H1 (cell line): ENCODE results near the gene PAX7. TPM values are rescaled to one million over a fixed set of nuclear protein-coding genes. Genes with fewer than 3 reads are reported as not detected.

Experiments used
- CTCF ChIA-PET: fragments of 300-600 bp; sonication (Branson Sonifier 250); formaldehyde crosslinking; loops from one replicate; lab custom pipeline; 2021; ENCODE audit not compliant: partially characterized antibody; lab: Charles Lee
- POLR2A ChIA-PET: fragments of 300-600 bp; sonication (Branson Sonifier 250); formaldehyde crosslinking; loops from one replicate; lab custom pipeline; 2021; ENCODE audit warnings: inconsistent platforms; ENCODE audit not compliant: partially characterized antibody; lab: Charles Lee
- DNase-seq, 2 experiments: peaks; one replicate each; pipeline versions ENCODE4 v3.0.0 to v3.0.0-alpha.2; 2010 to 2022; ENCODE audit warnings: low spot score in 2 of 2, low read depth in 1 of 2, mixed read lengths in 1 of 2
- FAIRE-seq: peaks from 2 replicates; lab custom pipeline; 2011; peaks lifted over from hg19 to GRCh38; lab: Jason Lieb, UNC
- H2AFZ ChIP-seq: 2 replicates; pipeline ENCODE4 v1.8.1; 2012; ENCODE audit warnings: low read length, inconsistent platforms
- H2AK5ac ChIP-seq: 2 replicates; pipeline ENCODE4 v1.6.1; 2013; ENCODE audit warnings: low read depth, low read length
- H2BK120ac ChIP-seq: replicated peaks from 2 replicates; pipeline ENCODE3; 2013; ENCODE audit warnings: low read depth, low read length, inconsistent platforms
- H2BK12ac ChIP-seq: 2 replicates; pipeline ENCODE4 v1.6.1; 2013; ENCODE audit warnings: low read depth, low read length
- H2BK15ac ChIP-seq: 2 replicates; pipeline ENCODE4 v1.6.1; 2013; ENCODE audit warnings: low read length
- H2BK20ac ChIP-seq: 2 replicates; pipeline ENCODE4 v1.6.1; 2013; ENCODE audit warnings: low read length
- H2BK5ac ChIP-seq: 2 replicates; pipeline ENCODE4 v1.6.1; 2013; ENCODE audit warnings: low read depth, low read length
- H3K14ac ChIP-seq: 2 replicates; pipeline ENCODE4 v1.6.1; 2013; ENCODE audit warnings: inconsistent platforms; ENCODE audit not compliant: insufficient read length
- H3K18ac ChIP-seq: 2 replicates; pipeline ENCODE4 v1.6.1; 2013; ENCODE audit warnings: low read length; ENCODE audit errors: extremely low read depth
- H3K23ac ChIP-seq: 2 replicates; pipeline ENCODE4 v1.6.1; 2013; ENCODE audit warnings: inconsistent platforms; ENCODE audit not compliant: insufficient read length
- H3K23me2 ChIP-seq: 2 replicates; pipeline ENCODE4 v1.6.1; 2013; ENCODE audit warnings: low read depth, low read length
- H3K27ac ChIP-seq: 2 replicates; pipeline ENCODE4 v1.6.1; 2011; ENCODE audit warnings: low read depth, low read length, inconsistent platforms
- H3K27me3 ChIP-seq, 4 experiments: replicated peaks in 1 of 4; 1 replicate in 1 of 4; 2 replicates in 3 of 4; pipeline versions ENCODE4 v1.6.1 to v1.8.1; 2011 to 2013; ENCODE audit warnings: low read length in 3 of 4, mild to moderate bottlenecking in 3 of 4, inconsistent platforms in 2 of 4, mixed read lengths in 2 of 4, moderate library complexity in 1 of 4; ENCODE audit not compliant: control insufficient read depth in 3 of 4, insufficient read depth in 3 of 4; ENCODE audit errors: extremely low read depth in 1 of 4
- H3K36me3 ChIP-seq, 4 experiments: 2 replicates each; pipeline versions ENCODE4 v1.6.1 to v1.8.1; 2011 to 2013; ENCODE audit warnings: mild to moderate bottlenecking in 4 of 4, low read length in 3 of 4, moderate library complexity in 2 of 4, control low read depth in 1 of 4, inconsistent platforms in 1 of 4; ENCODE audit not compliant: insufficient read depth in 4 of 4, control insufficient read depth in 2 of 4
- H3K4ac ChIP-seq: replicated peaks from 2 replicates; pipeline ENCODE3; 2013; ENCODE audit warnings: low read length, low read depth, mixed read lengths, inconsistent platforms; ENCODE audit not compliant: insufficient read length
- H3K4me1 ChIP-seq, 4 experiments: replicated peaks in 1 of 4; 1 replicate in 1 of 4; 2 replicates in 3 of 4; pipeline versions ENCODE4 v1.6.1 to v1.8.1; 2011 to 2013; ENCODE audit warnings: low read length in 3 of 4, inconsistent platforms in 2 of 4, mixed read lengths in 1 of 4; ENCODE audit not compliant: insufficient read depth in 4 of 4, control insufficient read depth in 3 of 4
- H3K4me2 ChIP-seq, 2 experiments: 2 replicates each; pipeline versions ENCODE4 v1.6.1 to v1.8.1; 2011 to 2013; ENCODE audit warnings: low read depth in 2 of 2, low read length in 2 of 2, control low read depth in 1 of 2, inconsistent platforms in 1 of 2, mild to moderate bottlenecking in 1 of 2; ENCODE audit not compliant: insufficient read depth in 1 of 2
- H3K4me3 ChIP-seq, 4 experiments: fragments of 200-600, 300-600 bp in 1 of 4; sonication (generic), shearing (Covaris generic), sonication (Bioruptor Twin) in 1 of 4; 2 replicates each; pipeline versions ENCODE4 v1.5.1 to v1.8.1; 2011 to 2016; ENCODE audit warnings: low read length in 4 of 4, low read depth in 3 of 4, control low read depth in 2 of 4, inconsistent platforms in 2 of 4, mild to moderate bottlenecking in 2 of 4, mixed read lengths in 1 of 4, moderate library complexity in 1 of 4; ENCODE audit not compliant: insufficient read depth in 2 of 4; ENCODE audit errors: extremely low read depth in 1 of 4
- H3K56ac ChIP-seq: replicated peaks from 2 replicates; pipeline ENCODE3; 2013; ENCODE audit warnings: low read depth, mild to moderate bottlenecking, mixed read lengths, low read length, inconsistent platforms; ENCODE audit not compliant: insufficient read length
- H3K79me1 ChIP-seq: 2 replicates; pipeline ENCODE4 v1.6.1; 2013; ENCODE audit warnings: low read depth, low read length, control low read depth
- H3K79me2 ChIP-seq, 2 experiments: 2 replicates each; pipeline versions ENCODE4 v1.6.1 to v1.8.1; 2012 to 2013; ENCODE audit warnings: low read length in 2 of 2, mild to moderate bottlenecking in 2 of 2, inconsistent platforms in 1 of 2; ENCODE audit not compliant: insufficient read depth in 2 of 2, control insufficient read depth in 1 of 2
- H3K9ac ChIP-seq, 4 experiments: replicated peaks in 1 of 4; 1 replicate in 1 of 4; 2 replicates in 3 of 4; pipeline versions ENCODE4 v1.6.1 to v1.8.1; 2011 to 2013; ENCODE audit warnings: low read depth in 3 of 4, low read length in 3 of 4, control low read depth in 2 of 4, mild to moderate bottlenecking in 2 of 4, moderate library complexity in 2 of 4, inconsistent platforms in 1 of 4; ENCODE audit errors: extremely low read depth in 1 of 4
- H3K9me3 ChIP-seq, 2 experiments: 2 replicates each; pipeline versions ENCODE4 v1.6.1 to v1.8.1; 2012 to 2013; ENCODE audit warnings: mild to moderate bottlenecking in 2 of 2, moderate library complexity in 2 of 2, control low read depth in 1 of 2, inconsistent platforms in 1 of 2, low read depth in 1 of 2, low read length in 1 of 2, mixed read lengths in 1 of 2; ENCODE audit not compliant: insufficient read depth in 2 of 2
- H4K20me1 ChIP-seq, 2 experiments: replicated peaks in 1 of 2; 2 replicates each; pipeline versions ENCODE3 to v1.8.1; 2011 to 2013; ENCODE audit warnings: inconsistent platforms in 2 of 2, low read length in 2 of 2, mild to moderate bottlenecking in 1 of 2; ENCODE audit not compliant: insufficient read depth in 2 of 2, control insufficient read depth in 1 of 2
- H4K5ac ChIP-seq: 2 replicates; pipeline ENCODE4 v1.6.1; 2013; ENCODE audit warnings: low read length, low read depth, mixed read lengths, inconsistent platforms; ENCODE audit not compliant: insufficient read length
- H4K8ac ChIP-seq: 2 replicates; pipeline ENCODE4 v1.8.0; 2013; ENCODE audit warnings: mild to moderate bottlenecking, moderate library complexity, low read length, inconsistent platforms; ENCODE audit not compliant: insufficient read depth; ENCODE audit errors: extremely low read depth
- H4K91ac ChIP-seq: replicated peaks from 2 replicates; pipeline ENCODE3; 2013; ENCODE audit warnings: low read length, mixed read lengths, inconsistent platforms; ENCODE audit not compliant: insufficient read length
- BCL11A ChIP-seq, 2 experiments: IDR thresholded peaks; one replicate each; pipeline ENCODE4 v1.6.1; 2011; ENCODE audit warnings: low read depth in 2 of 2, low read length in 2 of 2, mild to moderate bottlenecking in 2 of 2
- KDM1A ChIP-seq: fragments of 200-600, 300-600 bp; sonication (generic); IDR thresholded peaks from 2 replicates; pipeline ENCODE4 v1.7.1; 2016; ENCODE audit warnings: mild to moderate bottlenecking, low read length, borderline replicate concordance
- KDM4A ChIP-seq: IDR thresholded peaks from one replicate; pipeline ENCODE4 v1.7.1; 2012; ENCODE audit warnings: low read depth, mild to moderate bottlenecking, moderate library complexity, low read length, inconsistent platforms; ENCODE audit not compliant: severe bottlenecking
- MAFK ChIP-seq: IDR thresholded peaks from 2 replicates; pipeline ENCODE4 v1.6.1; 2012; ENCODE audit warnings: low read depth, mild to moderate bottlenecking, improper control_type of control experiment, low read length
- POU5F1 ChIP-seq: IDR thresholded peaks from 2 replicates; pipeline ENCODE4 v1.6.1; 2011; ENCODE audit warnings: low read depth, mild to moderate bottlenecking, low read length, moderate library complexity
- RAD21 ChIP-seq, 2 experiments: IDR thresholded peaks in 1 of 2; conservative IDR thresholded peaks in 1 of 2; 2 replicates each; pipeline ENCODE4 v1.6.1; 2011; ENCODE audit warnings: low read depth in 2 of 2, low read length in 2 of 2, improper control_type of control experiment in 1 of 2, inconsistent platforms in 1 of 2, mild to moderate bottlenecking in 1 of 2, moderate library complexity in 1 of 2
- RFX5 ChIP-seq: IDR thresholded peaks from 2 replicates; pipeline ENCODE4 v1.6.1; 2011; ENCODE audit warnings: low read depth, low read length, improper control_type of control experiment, borderline replicate concordance
- RNF2 ChIP-seq: fragments of 200-900, 300-1000 bp; sonication (generic); IDR thresholded peaks from 2 replicates; pipeline ENCODE4 v1.7.1; 2016; ENCODE audit warnings: borderline replicate concordance, low read depth, mild to moderate bottlenecking, antibody characterized with exemption, low read length; ENCODE audit not compliant: poor library complexity, severe bottlenecking; ENCODE audit errors: missing control alignments
- SIN3A ChIP-seq, 2 experiments: IDR thresholded peaks in 1 of 2; conservative IDR thresholded peaks in 1 of 2; 2 replicates each; pipeline ENCODE4 v1.6.1; 2011 to 2012; ENCODE audit warnings: low read length in 2 of 2, improper control_type of control experiment in 1 of 2, low read depth in 1 of 2, mild to moderate bottlenecking in 1 of 2
- SIX5 ChIP-seq: IDR thresholded peaks from 2 replicates; pipeline ENCODE4 v1.6.1; 2011; ENCODE audit warnings: mild to moderate bottlenecking, low read depth, low read length
- SUZ12 ChIP-seq: fragments of 200-600 bp; sonication (generic); IDR thresholded peaks from 2 replicates; pipeline ENCODE4 v1.6.1; 2012; ENCODE audit warnings: mild to moderate bottlenecking, inconsistent platforms, low read length, moderate library complexity, mixed read lengths
- ZNF274 ChIP-seq: IDR thresholded peaks from 2 replicates; pipeline ENCODE4 v1.7.0; 2012; ENCODE audit warnings: low read length, borderline replicate concordance; ENCODE audit errors: extremely low read depth
- WGBS, 2 experiments: shearing (Covaris generic) in 1 of 2; methylation state at CpG; one replicate each; pipeline versions ENCODE4 v1.1.6 to v1.1.7; 2013 to 2015; ENCODE audit warnings: low lambda C conversion rate in 2 of 2, mixed read lengths in 2 of 2, inconsistent platforms in 1 of 2, low coverage in 1 of 2, missing lambda C conversion rate in 1 of 2; ENCODE audit not compliant: insufficient replicate concordance in 2 of 2, insufficient coverage in 1 of 2, insufficient read length in 1 of 2; ENCODE audit errors: extremely low coverage in 1 of 2, missing lambda C conversion rate in 1 of 2; 5-methylcytosine and 5-hydroxymethylcytosine counted together
- polyA plus RNA-seq, 7 experiments: library from polyadenylated mRNA; depleted of rRNA in 3 of 7; stranded (reverse) in 5 of 7; unstranded in 2 of 7; fragments of >200 nt in 5 of 7; fragments of 200-250 nt in 2 of 7; gene quantifications; 1 replicate in 5 of 7; 2 replicates in 1 of 7; 4 replicates in 1 of 7; pipeline versions ENCODE4 v1.2.1 to v1.2.3, GENCODE V29; 2011 to 2013; ENCODE audit warnings: missing spikeins in 2 of 7, mixed read lengths in 2 of 7
- total RNA-seq: library from RNA; stranded (reverse); fragmentation: NEBNext Ultra II Directional; extraction: Animal tissue kit (Norgen Biotek cat#: 25700); gene quantifications from 2 replicates; pipeline ENCODE4 v1.2.1, GENCODE V29; 2021

Gene PAX7
- total and polyA plus RNA-seq, 2 of the 8 experiments (the other 6 are each of a cell fraction or from before 2014, with no cell fraction given) = not detected

DNA sequence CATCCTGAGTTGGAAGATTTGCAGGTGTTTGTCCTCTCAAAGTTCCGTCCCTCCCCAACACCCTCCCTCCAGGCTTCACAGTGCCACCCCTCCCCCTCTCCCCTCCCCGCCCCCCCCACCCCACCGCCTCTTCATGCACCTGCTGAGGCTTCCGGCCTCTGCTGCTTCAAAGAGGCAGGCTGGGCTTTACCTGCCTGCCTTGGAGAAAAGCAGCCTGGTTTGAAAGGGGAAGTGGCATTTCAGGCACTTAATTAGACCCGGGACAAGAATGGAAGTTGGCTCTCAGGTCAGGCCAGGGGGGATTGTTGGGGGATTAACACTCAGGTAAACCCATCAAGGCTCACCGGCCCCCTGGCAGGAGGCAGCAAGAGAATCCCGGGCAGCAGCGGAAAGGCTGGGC is 21.1 kb downstream of the PAX7 start:
- H4K5ac ChIP-seq = no peak overlapping the region
- H3K23me2 ChIP-seq = peaks cover 3% of the 10 kb centered on the region; the same call in 1 of the 2 replicates
- no peaks in the 10 kb centered on the region; a peak in 1 of 4 replicates for H3K9me3 ChIP-seq
- H2BK12ac ChIP-seq = no peak overlapping the region
- H3K79me2 ChIP-seq = no peaks in the 10 kb centered on the region
- WGBS, 2 experiments = 0% methylated on average over 5 of the region's 8 CpGs; no CpG with 5 or more reads in 1 of the 2 experiments
- no peak overlapping the region for H4K91ac ChIP-seq
- no peak overlapping the region for H3K18ac ChIP-seq
- H2BK5ac ChIP-seq = no peak overlapping the region
- ChIA-PET POLR2A (interaction anchor here (1.6 to 2.4 kb wide), 2 partner anchors 12 to 25 kb away, joined by 5 to 7 read pairs; no protein-coding TSS in a partner anchor), CTCF (interaction anchor here (1.0 to 2.6 kb wide), 7 partner anchors 9 to 54 kb away, joined by 3 to 9 read pairs (median 3); no protein-coding TSS in a partner anchor)
- no peak overlapping the region for H3K14ac ChIP-seq
- H2BK120ac ChIP-seq = no peak overlapping the region
- no peak overlapping the region for H2AFZ ChIP-seq
- no peak overlapping the region for H2BK20ac ChIP-seq
- no peak overlapping the region; a peak in 1 of 8 replicates for H3K4me3 ChIP-seq
- H4K20me1 ChIP-seq = peaks cover 2 to 18% of the 10 kb centered on the region in 2 experiments
- no peak overlapping the region for H3K27ac ChIP-seq
- DNase-seq (peak in 1 of 2 experiments; percentile 68), FAIRE-seq (peak; percentile 58)
- H4K8ac ChIP-seq = no peak overlapping the region
- peaks cover 50 to 90% (median 84%) of the 10 kb centered on the region in 4 experiments for H3K27me3 ChIP-seq
- peak overlapping the region in 1 of 2 experiments; percentile 44; a peak in 2 of 4 replicates for H3K4me2 ChIP-seq
- no peak overlapping the region for H3K4ac ChIP-seq
- no peak overlapping the region for H3K56ac ChIP-seq
- no peak overlapping the region for H2AK5ac ChIP-seq
- H3K9ac ChIP-seq = no peak overlapping the region
- no peaks in the 10 kb centered on the region for H3K36me3 ChIP-seq
- H3K4me1 ChIP-seq = peaks cover 35 to 64% (median 48%) of the 10 kb centered on the region in 4 experiments
- no peaks in the 10 kb centered on the region for H3K79me1 ChIP-seq
- H2BK15ac ChIP-seq = no peak overlapping the region
- no peak overlapping the region for H3K23ac ChIP-seq
- TF ChIP-seq SUZ12 = no peak
- TF ChIP-seq RFX5 = no peak
- no peak for TF ChIP-seq BCL11A (IDR thresholded peaks at IDR 0.05; ENCODE audit: low read depth in 2 of 2, low read length in 2 of 2)
- TF ChIP-seq KDM1A = peak; percentile 28; the same call in 1 of the 2 replicates
- peak in 1 of 2 experiments; percentile 14; a peak in 1 of 4 replicates for TF ChIP-seq RAD21 (IDR thresholded peaks at IDR 0.05 in 1 of 2, conservative IDR thresholded peaks at IDR 0.05 in 1 of 2; ENCODE audit: low read depth in 2 of 2, low read length in 2 of 2)
- no peak for TF ChIP-seq MAFK
- TF ChIP-seq SIN3A (conservative IDR thresholded peaks at IDR 0.05 in 1 of 2, IDR thresholded peaks at IDR 0.05 in 1 of 2; ENCODE audit: low read depth in 1 of 2, low read length in 2 of 2) = no peak
- TF ChIP-seq RNF2 = no peak
- TF ChIP-seq ZNF274 = no peak
- no peak for TF ChIP-seq SIX5
- no peak for TF ChIP-seq KDM4A
- TF ChIP-seq POU5F1 = no peak
